ENCODE measurements around the gene AFAP1L2.

The AFAP1L2 gene, protein sequence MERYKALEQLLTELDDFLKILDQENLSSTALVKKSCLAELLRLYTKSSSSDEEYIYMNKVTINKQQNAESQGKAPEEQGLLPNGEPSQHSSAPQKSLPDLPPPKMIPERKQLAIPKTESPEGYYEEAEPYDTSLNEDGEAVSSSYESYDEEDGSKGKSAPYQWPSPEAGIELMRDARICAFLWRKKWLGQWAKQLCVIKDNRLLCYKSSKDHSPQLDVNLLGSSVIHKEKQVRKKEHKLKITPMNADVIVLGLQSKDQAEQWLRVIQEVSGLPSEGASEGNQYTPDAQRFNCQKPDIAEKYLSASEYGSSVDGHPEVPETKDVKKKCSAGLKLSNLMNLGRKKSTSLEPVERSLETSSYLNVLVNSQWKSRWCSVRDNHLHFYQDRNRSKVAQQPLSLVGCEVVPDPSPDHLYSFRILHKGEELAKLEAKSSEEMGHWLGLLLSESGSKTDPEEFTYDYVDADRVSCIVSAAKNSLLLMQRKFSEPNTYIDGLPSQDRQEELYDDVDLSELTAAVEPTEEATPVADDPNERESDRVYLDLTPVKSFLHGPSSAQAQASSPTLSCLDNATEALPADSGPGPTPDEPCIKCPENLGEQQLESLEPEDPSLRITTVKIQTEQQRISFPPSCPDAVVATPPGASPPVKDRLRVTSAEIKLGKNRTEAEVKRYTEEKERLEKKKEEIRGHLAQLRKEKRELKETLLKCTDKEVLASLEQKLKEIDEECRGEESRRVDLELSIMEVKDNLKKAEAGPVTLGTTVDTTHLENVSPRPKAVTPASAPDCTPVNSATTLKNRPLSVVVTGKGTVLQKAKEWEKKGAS

DNA sequence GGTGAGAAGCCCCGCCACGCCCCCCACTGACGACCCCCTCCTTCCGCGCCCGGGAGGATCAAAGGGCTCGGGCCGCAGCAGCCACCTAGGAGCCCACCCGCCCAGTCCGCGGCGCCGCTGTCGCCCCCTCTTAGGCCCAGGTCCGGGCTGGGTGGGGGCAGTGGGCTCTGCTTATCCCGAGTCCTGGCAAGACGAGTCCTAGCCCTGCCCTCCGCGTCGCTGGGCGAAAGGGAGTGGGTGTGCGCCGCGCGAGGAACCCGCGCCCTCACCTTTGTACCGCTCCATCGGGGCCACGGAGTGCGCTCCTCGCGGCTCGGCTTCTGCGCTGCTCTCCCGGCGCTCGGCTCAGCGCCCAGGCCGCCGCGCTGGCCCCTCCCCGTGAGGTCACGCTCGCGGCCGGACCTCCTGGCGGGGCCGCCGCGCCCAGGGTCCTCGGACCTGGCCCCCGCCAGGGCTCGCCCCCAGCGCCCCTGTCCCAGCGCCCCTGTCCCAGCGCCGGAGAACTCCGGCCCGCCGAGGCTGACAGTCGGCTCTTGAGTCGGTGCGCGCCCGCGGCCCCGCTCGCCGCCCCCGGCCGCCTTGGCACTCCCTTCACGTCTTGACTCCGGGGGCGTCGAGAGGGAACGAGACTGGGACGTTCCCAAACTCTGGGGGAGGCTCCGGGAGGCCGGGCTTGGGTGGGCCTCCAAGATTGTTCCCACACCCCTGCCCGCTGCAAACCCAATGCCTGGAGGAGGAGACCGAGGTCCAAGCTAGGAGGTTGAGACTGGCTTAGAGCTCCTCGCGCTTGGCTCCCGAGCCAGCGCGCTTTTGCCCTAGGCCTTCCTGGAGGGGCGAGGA, at the start of gene AFAP1L2:
Gene AFAP1L2, minus strand, starts transcription at position 332 of the 840 bp plus-strand sequence. Its CDS starts 47 bp downstream, at position 285.
- DNase-seq: peak in 2 of 51 donors; percentile 8 to 14

DNA sequence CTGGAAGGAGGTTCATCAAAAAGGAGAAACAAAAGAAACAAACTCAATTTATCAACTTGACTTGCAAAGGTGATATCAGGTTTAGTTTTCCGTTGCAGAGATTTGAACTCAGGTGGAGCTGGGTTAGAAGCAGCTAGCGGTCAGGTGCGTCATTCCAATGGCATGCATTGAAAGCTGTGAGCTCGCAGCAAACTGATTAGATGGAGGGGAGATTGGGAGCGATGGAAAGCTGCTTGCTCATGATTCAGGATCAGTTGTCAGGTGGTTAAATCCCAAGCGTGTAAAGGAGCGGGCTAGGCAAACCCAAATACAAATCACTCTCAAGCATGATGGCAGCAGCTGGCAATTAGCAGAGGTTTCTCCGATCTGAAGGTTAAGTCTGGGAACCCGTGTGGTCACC, 49.3 kb upstream of the AFAP1L2 start:
- DNase-seq: no peak

DNA sequence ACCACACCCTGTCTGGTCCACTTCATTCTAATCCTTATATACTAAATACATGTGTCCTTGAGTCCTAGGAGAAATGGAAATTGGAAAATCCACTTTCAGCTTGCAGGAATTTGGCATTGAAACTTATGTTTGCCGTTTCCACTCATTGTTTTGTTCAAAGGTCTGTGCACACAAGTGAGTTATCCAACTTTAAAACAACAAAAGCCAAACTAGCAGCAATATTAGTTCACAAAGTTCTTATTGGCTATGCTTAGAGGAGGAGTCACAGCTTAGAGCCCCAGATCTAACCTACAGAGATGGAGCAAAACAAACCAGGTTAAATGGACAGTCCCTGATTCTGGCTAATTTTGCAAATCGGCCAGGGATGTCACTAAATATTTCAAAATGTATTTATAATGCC, 44.6 kb upstream of the AFAP1L2 start:
- DNase-seq: no peak

DNA sequence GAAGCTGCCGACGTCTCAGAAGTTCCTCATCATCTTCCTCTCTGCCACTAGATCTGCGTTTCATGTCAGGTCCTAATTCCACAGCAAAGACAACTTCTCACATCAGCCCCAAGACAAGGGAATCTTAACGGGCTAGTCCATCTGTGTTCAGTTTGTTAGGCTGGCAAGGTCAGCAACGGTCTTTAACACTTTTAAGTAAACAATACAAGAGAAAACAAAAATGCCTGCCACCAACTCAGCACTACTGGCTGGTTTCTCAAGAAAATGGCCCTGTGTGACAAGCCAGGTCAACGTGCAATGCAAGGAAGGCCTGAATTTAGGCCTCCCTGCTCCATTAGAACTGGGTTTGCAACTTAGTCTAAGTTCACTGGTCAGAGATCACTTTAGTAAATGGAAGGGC, 41.0 kb upstream of the AFAP1L2 start:
- no peak for DNase-seq

DNA sequence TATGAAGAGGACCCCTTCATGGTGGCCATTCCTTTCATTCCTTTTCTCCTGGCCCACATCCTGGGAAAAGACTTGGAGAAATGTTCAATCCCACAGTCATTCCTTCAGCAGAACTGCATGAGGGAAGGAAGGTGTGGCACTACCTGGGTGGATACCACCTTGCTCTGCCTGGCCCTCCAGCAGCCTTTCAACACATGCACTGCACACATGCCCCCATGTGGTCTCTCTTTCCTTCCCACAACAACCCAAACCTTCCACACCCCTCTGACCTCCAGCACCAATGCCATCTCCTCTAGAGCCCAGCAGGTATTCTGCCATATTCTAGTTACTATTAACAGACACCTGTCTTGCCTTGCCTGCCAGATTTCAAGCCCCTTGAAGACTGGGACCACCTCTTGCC, 40.5 kb upstream of the AFAP1L2 start:
- DNase-seq: no peak

DNA sequence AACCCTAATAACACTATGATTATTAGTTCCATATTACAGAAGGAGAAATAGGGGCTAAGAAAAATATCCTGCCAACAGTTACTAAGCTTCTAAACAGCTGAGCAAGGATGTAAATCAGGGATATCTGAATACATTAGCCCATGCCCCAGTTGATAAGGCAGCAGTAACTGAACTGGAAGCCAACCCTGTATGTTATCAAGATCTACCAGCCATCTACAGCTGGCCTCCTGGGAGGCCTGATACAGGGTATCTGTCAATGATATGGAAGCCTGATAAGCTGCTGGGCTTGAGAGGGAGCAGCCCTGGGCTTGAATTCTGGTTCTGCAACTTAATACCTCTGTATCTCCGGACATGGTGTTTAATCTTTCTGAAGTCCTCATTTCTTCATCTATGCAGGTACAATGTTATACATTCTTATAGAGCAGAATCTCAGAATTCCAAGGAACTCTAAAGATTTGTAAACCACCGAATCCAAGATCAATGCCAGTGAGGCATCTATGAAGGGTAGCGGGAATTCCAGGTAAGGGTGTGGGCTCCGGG, 37.9 kb upstream of the AFAP1L2 start:
- DNase-seq: no peak

DNA sequence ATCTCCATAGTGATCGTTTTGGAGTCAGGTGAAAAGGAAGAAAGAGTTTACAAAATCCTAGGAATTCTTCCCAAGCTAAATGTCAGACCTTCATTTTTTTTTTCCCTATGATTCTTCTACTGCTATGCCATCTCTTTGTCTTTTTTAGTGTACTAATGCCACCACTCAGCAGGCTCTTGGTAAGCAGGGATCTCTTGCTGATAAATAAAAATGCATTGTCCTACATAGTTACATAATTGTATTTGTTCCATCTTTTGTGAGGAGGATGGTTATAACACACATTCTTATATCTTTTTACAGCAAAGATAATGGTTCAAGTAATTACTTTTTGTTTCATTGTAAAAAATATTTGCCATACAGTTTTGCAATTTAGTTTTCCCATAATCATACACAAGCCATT, 36.8 kb upstream of the AFAP1L2 start:
- DNase-seq: no peak

DNA sequence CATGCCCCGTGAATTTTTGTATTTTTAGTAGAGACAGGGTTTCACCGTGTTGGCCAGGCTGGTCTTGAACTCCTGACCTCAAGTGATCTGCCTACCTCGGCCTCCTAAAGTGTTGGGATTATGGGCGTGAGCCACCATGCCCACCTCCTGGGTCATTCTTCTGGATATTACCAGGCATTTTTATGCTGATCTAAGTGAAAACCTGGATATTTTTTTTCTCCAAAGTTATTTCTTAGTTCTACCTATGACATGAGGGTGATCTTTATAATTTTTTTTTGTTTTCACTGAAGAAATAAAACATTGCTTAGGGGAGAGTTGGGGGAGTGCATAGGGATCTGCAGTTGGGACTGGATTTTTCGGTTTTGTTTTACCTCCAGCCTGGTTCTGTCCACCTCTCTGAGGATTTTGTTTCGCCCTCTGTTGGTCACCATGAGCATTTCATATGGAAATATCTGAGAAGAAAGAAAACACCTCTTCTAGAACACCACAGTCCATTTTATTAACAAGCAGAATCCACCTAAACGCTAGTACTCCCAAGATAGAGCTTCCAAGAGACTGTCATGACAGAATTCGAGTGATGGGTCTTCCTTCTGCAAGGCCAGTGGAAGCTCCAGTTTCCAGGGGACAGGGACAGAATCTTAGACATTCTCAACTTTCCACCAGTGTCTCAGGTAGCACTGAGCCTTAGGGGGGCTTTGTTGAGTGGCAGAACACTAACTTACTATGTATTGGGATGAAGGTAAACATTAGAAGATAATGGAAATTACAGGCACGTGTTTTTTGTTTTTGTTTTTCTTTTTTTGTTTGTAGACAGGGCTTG, 33.4 kb upstream of the AFAP1L2 start:
- no peak for DNase-seq

DNA sequence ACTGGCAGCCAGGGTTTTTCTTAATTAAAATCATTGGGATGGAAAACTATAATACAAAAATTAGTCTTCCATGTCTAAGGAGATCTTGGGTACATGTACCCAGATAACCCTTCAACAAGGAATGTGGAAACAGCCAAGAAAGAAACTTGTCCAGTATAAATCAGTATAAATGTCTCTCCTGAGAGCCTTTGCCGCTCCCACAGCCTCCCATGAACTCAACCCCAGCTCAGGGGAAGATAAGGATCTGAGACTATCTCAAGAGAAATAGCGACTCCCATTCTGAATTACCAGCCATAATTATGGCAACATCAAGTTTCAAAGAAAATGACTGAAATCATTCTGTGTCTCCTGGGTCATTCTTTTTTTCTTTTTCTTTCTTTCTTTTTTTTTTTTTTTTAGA, 32.6 kb upstream of the AFAP1L2 start:
- DNase-seq: no peak

DNA sequence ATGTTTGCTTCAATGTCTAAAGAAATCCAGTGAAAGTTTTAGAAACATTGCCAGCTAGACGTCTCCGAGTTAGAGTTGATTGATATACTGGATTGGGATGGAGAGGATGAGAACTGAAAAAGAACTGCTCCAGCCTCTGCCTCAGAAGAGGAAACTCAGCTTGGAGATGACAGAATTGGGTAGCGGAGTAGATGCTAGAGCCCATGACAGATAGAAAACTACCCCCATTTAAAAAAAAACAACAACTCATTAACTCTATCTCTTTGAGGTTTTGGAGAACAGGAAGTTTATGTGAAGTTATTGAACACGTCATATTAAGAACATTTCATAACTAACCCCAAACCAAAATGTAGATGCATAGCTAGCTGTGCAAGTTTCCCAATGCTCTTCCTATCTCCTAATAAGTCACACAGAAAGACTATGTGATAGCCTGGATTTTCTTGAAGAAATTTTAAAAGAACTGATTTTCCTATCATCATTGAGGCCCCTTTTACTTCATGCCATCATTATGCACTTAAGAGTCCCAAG, 28.3 kb upstream of the AFAP1L2 start:
- no peak for DNase-seq

DNA sequence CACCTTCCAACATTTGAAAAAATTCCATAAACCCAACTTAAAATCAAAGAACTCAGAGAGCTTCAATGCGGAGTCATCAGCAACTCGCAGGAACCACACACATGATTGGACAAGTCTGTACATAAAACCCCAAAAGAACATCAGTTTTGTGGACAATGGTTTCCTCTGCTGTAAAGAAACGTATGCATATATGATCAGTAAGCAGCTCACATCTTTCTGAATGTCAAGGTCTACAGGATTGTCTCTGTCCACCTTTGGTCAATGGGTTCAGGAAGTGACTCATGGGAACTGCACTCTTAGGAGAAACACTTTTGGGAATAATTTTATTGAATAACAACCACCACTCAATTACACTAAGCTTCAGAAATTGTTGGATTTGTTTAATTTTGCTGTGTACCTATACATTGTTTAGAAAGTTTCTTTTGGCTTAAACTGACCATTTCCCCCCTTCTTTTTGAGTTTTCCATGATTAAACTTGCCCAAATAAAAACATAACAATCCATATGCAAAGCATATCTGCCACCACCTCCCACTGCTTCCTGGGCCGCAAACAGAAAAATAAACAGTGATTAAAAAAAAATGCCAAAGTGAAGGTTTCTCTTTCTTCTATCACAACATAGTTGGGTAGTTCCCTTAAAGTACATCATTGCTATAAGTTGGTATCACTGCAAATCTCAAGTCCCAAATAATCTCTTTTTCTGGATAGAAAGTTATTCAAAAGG, 27.3 kb upstream of the AFAP1L2 start:
- DNase-seq: no peak

DNA sequence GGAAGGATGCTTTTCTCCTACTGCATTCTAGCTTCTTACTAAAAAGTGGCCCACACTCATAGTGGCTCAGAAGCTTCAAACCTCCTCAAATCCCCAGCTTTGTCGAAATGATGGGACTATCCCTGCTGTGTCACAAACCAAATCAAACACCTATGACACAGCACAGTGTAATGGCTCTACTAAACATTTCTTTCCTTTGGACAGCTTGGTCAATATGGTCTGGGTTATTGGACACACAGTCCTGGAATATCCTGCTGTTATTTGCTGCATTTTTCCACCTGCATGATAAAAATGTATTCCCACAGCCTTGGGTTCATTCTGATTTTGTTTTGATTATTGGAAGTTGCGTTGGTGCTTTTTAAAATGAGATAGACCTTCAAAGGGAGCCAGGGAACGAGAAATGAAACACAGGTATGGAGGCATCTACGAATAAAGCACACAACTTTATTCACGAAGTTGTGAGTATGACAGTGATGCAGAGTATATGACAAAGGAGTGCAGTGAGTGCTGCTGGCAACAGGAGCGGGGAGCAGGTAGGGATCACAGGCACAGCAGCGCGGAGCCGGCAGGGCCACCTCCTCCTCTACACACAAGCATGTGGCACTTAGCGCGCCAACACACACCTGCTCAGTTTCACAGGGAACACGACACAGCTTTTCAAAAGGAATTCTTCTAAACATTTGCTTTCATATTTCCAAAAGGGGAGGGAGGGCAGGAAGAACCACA, 26.5 kb upstream of the AFAP1L2 start:
- no peak for DNase-seq

DNA sequence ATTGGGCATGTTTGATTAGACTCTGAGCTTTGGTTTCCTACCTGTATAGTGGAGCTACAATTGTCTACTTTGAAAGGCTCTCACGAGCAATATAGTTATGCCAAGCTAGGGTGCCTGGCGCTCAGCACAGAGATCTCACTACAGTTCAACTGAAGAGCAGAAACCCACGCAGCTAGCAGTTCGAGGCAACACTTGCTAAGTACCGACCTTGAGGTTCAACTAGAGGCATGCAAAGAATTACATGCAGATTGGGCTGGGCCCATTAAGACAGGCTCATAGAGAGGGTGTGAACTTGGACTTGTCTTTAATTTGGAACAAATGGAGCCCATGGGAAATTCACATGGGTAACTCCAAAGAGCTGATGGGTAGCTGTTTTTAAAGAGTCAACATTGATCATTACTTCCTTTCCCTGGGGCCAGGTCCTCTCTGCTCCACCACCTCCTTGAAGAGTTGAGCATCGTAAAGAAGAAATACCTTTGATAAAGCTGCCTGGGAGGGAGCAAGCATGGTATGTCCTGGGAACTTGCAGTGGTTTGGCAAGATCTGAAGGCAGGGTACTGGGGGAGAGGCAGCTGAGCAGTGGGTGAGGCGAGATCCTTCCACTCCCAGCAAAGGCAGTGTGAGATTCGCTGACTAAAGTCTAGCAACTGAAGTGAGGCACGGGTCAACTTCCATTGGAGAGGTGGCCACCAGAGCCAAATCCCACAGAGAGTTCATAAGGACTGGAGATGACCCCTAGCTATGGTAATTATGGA, 25.5 kb upstream of the AFAP1L2 start:
- DNase-seq: no peak

DNA sequence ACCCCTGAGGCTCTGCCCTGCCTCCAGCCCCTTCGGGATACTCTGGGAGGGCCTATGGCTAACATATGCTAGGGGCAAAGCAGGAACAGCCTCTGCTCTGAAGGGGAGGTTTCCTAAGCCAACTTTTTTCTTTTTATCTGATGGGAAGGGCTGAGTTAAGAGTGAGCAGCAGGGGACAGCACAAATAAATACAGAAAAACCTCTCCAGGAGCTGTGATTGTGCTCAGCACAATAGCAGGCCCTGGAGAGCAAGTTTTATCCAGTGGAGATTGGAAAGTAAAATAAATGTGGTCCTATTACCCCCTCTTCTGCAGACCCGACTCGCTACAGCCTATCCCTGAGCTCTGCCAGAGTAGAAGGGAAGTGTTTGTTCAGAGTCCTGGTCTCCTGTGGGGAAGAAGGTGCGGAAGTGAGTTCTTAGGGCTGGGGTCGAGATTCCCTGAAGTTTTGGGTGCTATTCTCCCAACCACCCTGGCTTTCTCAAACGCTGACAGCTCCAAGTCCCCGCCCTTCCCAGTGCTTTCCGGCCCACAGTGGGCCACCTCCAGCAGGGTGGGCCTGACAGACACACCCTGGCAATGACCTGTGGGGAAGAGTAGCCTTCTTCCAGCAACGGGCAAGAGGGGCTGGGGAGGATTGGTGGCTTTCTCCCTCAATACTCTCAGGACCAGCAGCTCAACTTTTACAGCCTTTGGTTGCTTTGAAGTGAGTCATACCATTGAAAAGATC, 23.0 kb upstream of the AFAP1L2 start:
- DNase-seq: no peak

DNA sequence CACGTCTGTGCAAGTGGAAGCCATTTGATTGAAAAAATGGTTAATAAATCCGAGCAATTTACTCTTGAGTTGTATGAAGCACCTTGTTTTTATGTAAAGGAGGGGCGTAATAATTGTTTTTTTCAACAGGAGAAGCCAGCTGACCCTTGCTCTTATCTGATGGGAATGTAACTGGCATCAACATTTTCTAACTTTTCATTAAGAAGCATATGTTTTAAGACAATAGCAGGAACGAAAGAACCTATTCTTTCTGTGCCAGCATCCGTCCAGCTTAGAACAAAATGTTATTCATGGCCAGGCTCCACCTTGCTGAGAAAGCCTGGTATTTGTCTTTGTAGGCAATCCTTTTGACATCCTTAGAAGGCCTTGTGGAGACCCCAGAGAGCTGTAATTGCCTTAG, 22.2 kb upstream of the AFAP1L2 start:
- DNase-seq: no peak

DNA sequence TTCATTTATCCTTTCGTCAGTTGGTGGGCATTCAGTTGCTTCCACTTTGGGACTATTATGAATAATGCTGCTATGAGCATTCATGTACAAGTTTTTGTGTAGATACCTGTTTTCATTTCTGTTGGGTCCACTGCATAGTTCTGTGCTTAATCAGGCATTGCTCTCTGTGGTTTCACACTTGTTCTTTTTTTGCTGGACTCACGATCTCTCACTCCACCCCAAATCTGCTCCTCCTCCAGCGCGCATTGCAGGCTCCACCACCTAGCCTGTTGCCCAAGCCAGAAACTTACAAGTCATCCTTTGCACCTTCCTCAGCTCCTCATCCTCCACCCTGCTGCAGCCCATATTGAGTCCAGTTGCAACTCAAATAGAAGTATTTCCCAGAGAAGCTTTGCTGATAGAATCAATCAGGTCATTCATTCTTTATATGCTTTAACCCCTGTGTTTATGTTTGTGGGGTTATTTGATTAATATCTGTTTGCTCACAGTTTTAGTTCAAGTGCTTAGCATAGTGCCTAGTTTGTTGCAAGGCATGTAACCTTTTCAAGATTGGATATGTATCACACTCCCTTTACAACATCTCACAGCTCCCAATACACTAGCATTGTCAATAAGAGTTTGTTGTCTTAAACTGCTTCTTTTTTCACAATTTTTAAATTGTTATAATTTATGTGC, 16.6 kb upstream of the AFAP1L2 start:
- no peak for DNase-seq

DNA sequence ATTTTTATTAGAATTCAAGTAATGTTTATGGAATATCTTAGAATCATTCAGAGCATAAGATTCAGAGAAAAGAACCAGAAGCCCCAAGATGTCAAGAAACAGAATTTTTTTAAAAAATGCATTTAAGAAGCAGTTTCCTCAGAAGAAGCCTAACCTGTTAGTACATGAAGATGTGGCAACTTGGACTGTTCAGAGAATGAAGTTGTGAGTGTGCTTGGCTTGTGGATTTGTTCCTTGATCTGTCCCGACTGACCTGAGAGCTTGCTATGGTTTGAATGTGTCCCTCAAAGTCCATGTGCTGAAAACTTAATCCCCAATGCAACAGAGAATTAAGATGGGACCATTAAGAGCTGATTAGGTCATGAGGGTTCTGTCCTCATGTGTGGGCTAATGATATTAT, 13.8 kb upstream of the AFAP1L2 start:
- no peak for DNase-seq

Measured in hypothalamus (tissue), 51 donors.